ENCODE data around the gene SZT2.
"Not testable (repeated sequence)": the region's sequence is repeated elsewhere in the genome, so short reads cannot be mapped to it uniquely, and the experiment has no call there.

Gene SZT2

GRCh38 chr1:43468414-43468813 is 78.7 kb downstream of the SZT2 start:
- TF ChIP-seq CTCF (conservative IDR thresholded peaks at IDR 0.05; ENCODE audit: low read depth, low read length), result no peak
- no peak for DNase-seq (ENCODE audit: low read depth)

GRCh38 chr1:43469932-43470331 is 80.2 kb downstream of the SZT2 start:
- H3K4me3 ChIP-seq (ENCODE audit: low read length), result no peak overlapping the region

More at GRCh38 chr1:43468414-43468813, 78.7 kb downstream of the SZT2 start:
- H3K4me3 ChIP-seq (ENCODE audit: low read length), result no peak overlapping the region

GRCh38 chr1:43472087-43472462 is 82.4 kb downstream of the SZT2 start:
- H3K4me3 ChIP-seq (ENCODE audit: low read length), result no peak overlapping the region
- TF ChIP-seq CTCF (conservative IDR thresholded peaks at IDR 0.05; ENCODE audit: low read depth, low read length), result no peak
- DNase-seq (ENCODE audit: low read depth), result no peak

More at GRCh38 chr1:43469932-43470331, 80.2 kb downstream of the SZT2 start:
- no peak for DNase-seq (ENCODE audit: low read depth)
- TF ChIP-seq CTCF (conservative IDR thresholded peaks at IDR 0.05; ENCODE audit: low read depth, low read length), result no peak

GRCh38 chr1:43472463-43473151 is 82.9 kb downstream of the SZT2 start:
- peak; percentile 85 for DNase-seq (ENCODE audit: low read depth)
- not testable (repeated sequence) for H3K4me3 ChIP-seq (ENCODE audit: low read length)

GRCh38 chr1:43473463-43473862 is 83.8 kb downstream of the SZT2 start:
- TF ChIP-seq CTCF (conservative IDR thresholded peaks at IDR 0.05; ENCODE audit: low read depth, low read length), result no peak
- DNase-seq (ENCODE audit: low read depth), result no peak

GRCh38 chr1:43475611-43476401 is 86.1 kb downstream of the SZT2 start:
- DNase-seq (ENCODE audit: low read depth); H3K4me3 ChIP-seq (ENCODE audit: low read length): not testable (repeated sequence)

More at GRCh38 chr1:43473463-43473862, 83.8 kb downstream of the SZT2 start:
- no peak overlapping the region for H3K4me3 ChIP-seq (ENCODE audit: low read length)

GRCh38 chr1:43477716-43478115 is 88.0 kb downstream of the SZT2 start:
- no peak for TF ChIP-seq CTCF (conservative IDR thresholded peaks at IDR 0.05; ENCODE audit: low read depth, low read length)

GRCh38 chr1:43479414-43479813 is 89.7 kb downstream of the SZT2 start:
- TF ChIP-seq CTCF (conservative IDR thresholded peaks at IDR 0.05; ENCODE audit: low read depth, low read length), result no peak
- DNase-seq (ENCODE audit: low read depth), result no peak
- H3K4me3 ChIP-seq (ENCODE audit: low read length), result no peak overlapping the region

More at GRCh38 chr1:43477716-43478115, 88.0 kb downstream of the SZT2 start:
- DNase-seq (ENCODE audit: low read depth), result no peak
- no peak overlapping the region for H3K4me3 ChIP-seq (ENCODE audit: low read length)

Data from retinal pigment epithelial cell (primary cell).